Karpas-422 (cell line): Measurements from ENCODE around the gene DENND2A. TPM values are rescaled to one million over a fixed set of nuclear protein-coding genes. Genes with fewer than 3 reads are reported as not detected.

Experiments
- DNase-seq: peaks from one replicate; pipeline ENCODE4 v3.0.0-alpha.2; 2015
- H2AFZ ChIP-seq: fragments of 200-600 bp; sonication (generic); 2 replicates; pipeline ENCODE4 v1.6.1; 2014; ENCODE audit warnings: antibody characterized with exemption, low read length, mixed read lengths
- H3K27ac ChIP-seq: fragments of 200-600 bp; sonication (generic); 2 replicates; pipeline ENCODE4 v1.5.1; 2014; ENCODE audit warnings: mild to moderate bottlenecking, low read length, moderate library complexity
- H3K27me3 ChIP-seq: fragments of 200-600 bp; sonication (generic); 2 replicates; pipeline ENCODE4 v1.6.1; 2014; ENCODE audit warnings: low read length, mixed read lengths
- H3K36me3 ChIP-seq: fragments of 200-600 bp; sonication (generic); 2 replicates; pipeline ENCODE4 v1.6.1; 2014; ENCODE audit warnings: low read length, mixed read lengths; ENCODE audit not compliant: insufficient read depth
- H3K4me1 ChIP-seq: fragments of 200-600 bp; sonication (generic); 2 replicates; pipeline ENCODE4 v1.6.1; 2014; ENCODE audit warnings: mild to moderate bottlenecking, low read length, mixed read lengths
- H3K4me2 ChIP-seq: fragments of 200-600 bp; sonication (generic); 2 replicates; pipeline ENCODE4 v1.6.1; 2014; ENCODE audit warnings: low read length, low read depth, mild to moderate bottlenecking; ENCODE audit not compliant: poor library complexity, severe bottlenecking
- H3K4me3 ChIP-seq: fragments of 200-600 bp; sonication (generic); 2 replicates; pipeline ENCODE4 v1.5.1; 2014; ENCODE audit warnings: mild to moderate bottlenecking, antibody characterized with exemption, low read length, mixed read lengths
- H3K79me2 ChIP-seq: fragments of 200-600 bp; sonication (generic); 2 replicates; pipeline ENCODE4 v1.6.1; 2014; ENCODE audit warnings: mild to moderate bottlenecking, low read length, mixed read lengths
- H3K9ac ChIP-seq: fragments of 200-600 bp; sonication (generic); 2 replicates; pipeline ENCODE4 v1.6.0; 2014; ENCODE audit warnings: low read length
- H3K9me2 ChIP-seq: fragments of 200-600 bp; sonication (generic), shearing (Covaris generic); replicated peaks from 2 replicates; pipeline ENCODE4 v1.6.0; 2014; ENCODE audit warnings: mild to moderate bottlenecking, low read length, moderate library complexity; ENCODE audit not compliant: insufficient read depth
- H3K9me3 ChIP-seq: fragments of 300-700, 200-600 bp; sonication (generic); 2 replicates; pipeline ENCODE4 v1.6.1; 2014; ENCODE audit warnings: low read length, mixed read lengths
- H4K20me1 ChIP-seq: fragments of 200-600 bp; sonication (generic); 2 replicates; pipeline ENCODE4 v1.6.1; 2014; ENCODE audit warnings: mild to moderate bottlenecking, antibody characterized with exemption, low read length, low read depth; ENCODE audit not compliant: insufficient read depth
- total RNA-seq: library from RNA; depleted of rRNA; stranded (reverse); fragments of >200 nt; shearing (Covaris generic); gene quantifications from 2 replicates; pipeline ENCODE4 v1.2.3, GENCODE V29; 2014; ENCODE audit warnings: low replicate concordance; rRNA removed

DENND2A gene, protein sequence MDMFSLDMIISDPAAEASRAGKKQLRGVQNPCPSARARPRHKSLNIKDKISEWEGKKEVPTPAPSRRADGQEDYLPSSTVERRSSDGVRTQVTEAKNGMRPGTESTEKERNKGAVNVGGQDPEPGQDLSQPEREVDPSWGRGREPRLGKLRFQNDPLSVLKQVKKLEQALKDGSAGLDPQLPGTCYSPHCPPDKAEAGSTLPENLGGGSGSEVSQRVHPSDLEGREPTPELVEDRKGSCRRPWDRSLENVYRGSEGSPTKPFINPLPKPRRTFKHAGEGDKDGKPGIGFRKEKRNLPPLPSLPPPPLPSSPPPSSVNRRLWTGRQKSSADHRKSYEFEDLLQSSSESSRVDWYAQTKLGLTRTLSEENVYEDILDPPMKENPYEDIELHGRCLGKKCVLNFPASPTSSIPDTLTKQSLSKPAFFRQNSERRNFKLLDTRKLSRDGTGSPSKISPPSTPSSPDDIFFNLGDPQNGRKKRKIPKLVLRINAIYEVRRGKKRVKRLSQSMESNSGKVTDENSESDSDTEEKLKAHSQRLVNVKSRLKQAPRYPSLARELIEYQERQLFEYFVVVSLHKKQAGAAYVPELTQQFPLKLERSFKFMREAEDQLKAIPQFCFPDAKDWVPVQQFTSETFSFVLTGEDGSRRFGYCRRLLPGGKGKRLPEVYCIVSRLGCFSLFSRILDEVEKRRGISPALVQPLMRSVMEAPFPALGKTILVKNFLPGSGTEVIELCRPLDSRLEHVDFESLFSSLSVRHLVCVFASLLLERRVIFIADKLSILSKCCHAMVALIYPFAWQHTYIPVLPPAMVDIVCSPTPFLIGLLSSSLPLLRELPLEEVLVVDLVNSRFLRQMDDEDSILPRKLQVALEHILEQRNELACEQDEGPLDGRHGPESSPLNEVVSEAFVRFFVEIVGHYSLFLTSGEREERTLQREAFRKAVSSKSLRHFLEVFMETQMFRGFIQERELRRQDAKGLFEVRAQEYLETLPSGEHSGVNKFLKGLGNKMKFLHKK
- total RNA-seq, result not detected in 2 replicates

DNA sequence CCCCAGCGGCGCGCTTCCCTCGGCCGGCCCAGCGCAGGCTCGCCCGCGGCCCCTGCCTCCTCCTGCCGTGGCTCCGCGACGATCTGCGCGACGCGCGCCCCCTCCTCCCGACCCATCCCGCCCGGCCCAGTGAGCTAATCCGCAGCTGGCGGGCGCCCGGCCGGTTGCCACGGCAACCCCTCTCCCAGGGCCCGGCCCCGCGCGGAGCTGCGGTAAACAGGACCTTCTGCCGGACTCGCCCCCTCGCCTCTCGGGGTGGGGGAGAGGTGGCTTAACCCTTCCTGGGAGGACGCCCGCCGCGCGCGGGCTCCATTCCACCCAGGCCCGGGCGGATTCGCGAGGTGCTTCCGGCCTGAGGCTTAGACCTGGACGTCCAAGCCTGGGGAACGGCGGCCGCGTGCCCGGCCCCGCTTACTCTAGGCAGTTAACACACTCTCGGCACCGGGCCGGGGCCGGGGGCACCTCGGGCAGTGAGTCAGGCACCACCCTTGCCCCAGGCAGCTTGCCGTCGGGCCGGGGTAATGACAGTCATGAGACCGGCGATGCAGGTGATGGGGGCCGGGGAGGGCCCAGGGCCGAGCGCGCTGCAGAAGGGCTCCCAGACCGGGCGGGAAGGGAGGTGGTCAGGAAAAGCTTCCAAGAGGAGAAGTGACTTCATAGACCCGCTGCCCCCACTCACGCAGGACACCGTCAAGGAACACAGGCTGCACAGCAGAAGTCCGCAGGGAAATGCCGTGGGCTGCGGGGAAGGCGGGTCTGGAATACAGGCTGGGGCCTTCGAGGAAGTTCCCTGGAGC lies at the start of gene DENND2A:
Gene DENND2A, minus strand, starts transcription at position 87 of the 797 bp plus-strand sequence. CDS start 38,416 bp downstream, outside the sequence.
- no peak within 1 kb of the TSS for H3K9ac ChIP-seq
- no peaks in the 10 kb centered on the region for H3K79me2 ChIP-seq
- no peaks in the 10 kb centered on the region for H3K9me3 ChIP-seq
- no peak within 1 kb of the TSS for H2AFZ ChIP-seq
- no peaks in the 10 kb centered on the region for H3K27me3 ChIP-seq
- no peak for DNase-seq
- H3K9me2 ChIP-seq, result no peaks in the 10 kb centered on the region
- H3K4me1 ChIP-seq, result no peaks in the 10 kb centered on the region
- H3K4me3 ChIP-seq, result no peak within 1 kb of the TSS
- H3K27ac ChIP-seq, result no peak within 1 kb of the TSS
- H3K36me3 ChIP-seq, result no peaks in the 10 kb centered on the region
- no peaks in the 10 kb centered on the region for H4K20me1 ChIP-seq
- no peak within 1 kb of the TSS for H3K4me2 ChIP-seq

DNA sequence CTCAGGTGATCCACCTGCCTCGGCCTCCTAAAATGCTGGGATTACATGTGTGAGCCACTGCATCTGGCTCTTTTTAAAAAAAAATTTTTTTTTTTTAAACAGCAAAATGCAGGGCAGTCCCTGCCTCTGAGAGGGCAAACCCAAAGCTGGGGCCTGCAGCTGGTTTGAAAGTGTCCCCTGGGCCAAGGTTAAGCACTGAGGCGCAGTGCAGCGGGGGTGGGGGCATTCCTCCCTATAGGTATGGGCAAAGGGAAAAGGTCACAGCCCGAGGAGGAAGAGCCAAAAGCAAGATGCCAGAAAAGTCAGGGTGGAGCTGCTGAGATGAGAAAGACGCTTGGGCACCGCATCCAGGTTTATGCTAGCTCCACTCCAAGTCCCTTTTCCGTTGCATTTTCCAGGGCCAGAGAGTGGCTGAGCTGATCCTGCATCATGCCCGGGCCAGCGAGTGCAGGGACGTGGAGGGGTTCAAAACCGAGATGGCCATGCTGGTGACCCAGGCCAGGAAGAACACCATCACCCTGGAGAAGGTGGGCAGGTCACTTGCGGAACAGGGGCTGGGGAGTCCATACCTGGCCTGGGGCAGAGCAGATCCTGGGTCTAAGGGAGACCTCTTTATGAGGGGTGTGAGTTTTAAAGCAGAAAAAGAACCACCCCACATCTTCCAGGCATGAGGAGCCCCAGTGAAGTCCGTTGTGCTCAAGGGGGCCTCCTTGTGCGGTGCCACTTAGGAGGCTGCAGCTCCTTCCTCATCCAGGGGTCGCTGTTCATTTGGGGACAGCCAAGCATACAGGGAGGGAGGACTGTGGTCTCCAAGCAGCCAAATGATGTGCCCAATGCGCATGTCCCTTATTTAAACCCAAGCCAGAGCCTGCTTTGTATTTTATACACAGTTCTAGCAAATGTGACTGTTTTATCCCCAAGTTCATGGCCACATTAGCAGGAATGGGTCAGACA lies 48.9 kb upstream of the DENND2A start:
- Histone ChIP-seq H3K9ac (no peak overlapping the region), H3K27ac (no peak overlapping the region), H2AFZ (no peak overlapping the region), H4K20me1 (no peaks in the 10 kb centered on the region), H3K79me2 (no peaks in the 10 kb centered on the region), H3K4me3 (no peak overlapping the region), H3K9me3 (no peaks in the 10 kb centered on the region), H3K9me2 (no peaks in the 10 kb centered on the region), H3K27me3 (no peaks in the 10 kb centered on the region), H3K36me3 (0 out of 2 replicates have a peak, but pooled peaks cover 3% of the 10 kb centered on the region), H3K4me2 (no peak overlapping the region), H3K4me1 (no peaks in the 10 kb centered on the region)
- no peak for DNase-seq

DNA sequence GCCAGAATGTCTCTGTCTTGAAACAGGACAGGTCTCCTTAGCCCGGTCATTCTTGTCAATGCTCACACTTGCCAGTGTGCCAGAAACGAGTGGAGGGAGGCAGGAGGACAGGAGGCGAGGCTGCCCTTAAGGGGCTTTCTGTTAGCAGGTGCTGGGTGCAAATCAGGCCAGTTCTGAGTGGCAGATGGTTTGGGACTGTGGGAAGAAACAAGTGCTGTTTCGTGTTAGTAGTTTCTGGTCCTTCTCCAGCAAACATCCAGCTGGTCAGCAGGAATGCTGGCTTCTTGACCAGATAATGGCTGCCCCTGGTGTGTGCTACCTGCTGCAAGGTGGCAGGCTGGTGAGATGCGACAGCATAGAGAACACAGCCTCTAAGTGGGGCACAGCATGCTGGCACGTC lies 47.7 kb upstream of the DENND2A start:
- no peaks in the 10 kb centered on the region for H3K79me2 ChIP-seq
- no peaks in the 10 kb centered on the region for H4K20me1 ChIP-seq
- no peaks in the 10 kb centered on the region for H3K9me2 ChIP-seq
- 0 out of 2 replicates have a peak, but pooled peaks cover 3% of the 10 kb centered on the region for H3K36me3 ChIP-seq
- H3K9ac ChIP-seq, result no peak overlapping the region
- no peak overlapping the region for H2AFZ ChIP-seq
- H3K9me3 ChIP-seq, result no peaks in the 10 kb centered on the region
- H3K4me2 ChIP-seq, result no peak overlapping the region
- H3K27ac ChIP-seq, result no peak overlapping the region
- no peak for DNase-seq
- no peaks in the 10 kb centered on the region for H3K4me1 ChIP-seq
- no peaks in the 10 kb centered on the region for H3K27me3 ChIP-seq
- H3K4me3 ChIP-seq, result no peak overlapping the region

DNA sequence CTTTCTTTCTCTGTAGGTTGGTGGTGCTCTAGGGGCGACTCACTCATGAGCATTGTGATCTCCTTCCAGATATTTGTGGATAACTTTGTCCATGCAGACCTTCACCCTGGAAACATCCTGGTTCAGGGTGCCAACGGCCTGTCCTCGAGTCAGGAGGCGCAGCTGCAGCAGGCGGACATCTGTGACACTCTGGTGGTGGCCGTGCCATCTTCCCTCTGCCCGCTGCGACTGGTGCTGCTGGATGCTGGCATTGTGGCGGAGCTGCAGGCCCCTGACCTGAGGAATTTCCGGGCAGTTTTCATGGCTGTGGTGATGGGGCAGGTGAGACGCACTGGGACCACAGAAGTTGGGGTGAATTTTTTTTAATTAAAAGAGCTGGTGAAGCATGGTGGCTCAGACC lies 46.3 kb upstream of the DENND2A start:
- Histone ChIP-seq H3K27ac (no peak overlapping the region), H3K36me3 (0 out of 2 replicates have a peak, but pooled peaks cover 3% of the 10 kb centered on the region), H3K4me3 (no peak overlapping the region)

DNA sequence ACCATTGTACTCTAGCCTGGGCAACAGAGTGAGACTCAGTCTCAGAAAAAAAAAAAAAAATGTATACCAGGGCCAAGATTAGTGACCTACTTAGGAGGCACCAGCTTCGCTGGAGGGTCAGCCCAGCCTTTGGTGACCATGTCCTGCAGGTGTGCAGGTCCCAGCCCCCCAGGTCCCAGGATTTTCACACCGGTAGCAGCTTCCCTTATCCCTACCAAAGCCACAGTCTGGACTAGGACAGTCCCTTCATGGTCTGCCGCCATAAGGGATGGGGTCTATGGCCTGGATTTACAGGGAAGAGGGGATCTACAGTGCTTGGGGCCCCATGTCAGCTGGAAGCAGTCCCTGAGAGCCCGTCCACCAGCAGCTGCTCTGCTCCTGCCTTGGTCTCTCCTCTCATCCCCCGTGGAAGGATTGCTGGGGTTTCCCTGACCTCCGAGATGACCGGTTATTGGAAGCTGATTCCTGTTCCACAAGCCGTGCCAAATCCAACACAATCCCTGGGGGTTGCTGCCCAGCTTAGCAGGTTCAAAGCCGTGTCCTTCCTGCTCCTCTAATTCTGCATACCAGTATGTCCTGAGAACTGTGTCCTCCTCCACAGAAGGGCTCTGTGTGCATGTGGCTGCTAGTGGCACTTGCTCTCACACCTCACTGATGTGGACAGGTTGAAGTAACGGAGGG lies 44.9 kb upstream of the DENND2A start:
- no peaks in the 10 kb centered on the region for H3K4me1 ChIP-seq
- H3K4me3 ChIP-seq, result no peak overlapping the region
- H3K9me3 ChIP-seq, result no peaks in the 10 kb centered on the region
- H3K79me2 ChIP-seq, result no peaks in the 10 kb centered on the region
- H2AFZ ChIP-seq, result no peak overlapping the region
- no peak for DNase-seq
- no peaks in the 10 kb centered on the region for H4K20me1 ChIP-seq
- no peaks in the 10 kb centered on the region for H3K27me3 ChIP-seq
- H3K27ac ChIP-seq, result no peak overlapping the region
- H3K4me2 ChIP-seq, result no peak overlapping the region
- H3K36me3 ChIP-seq, result 0 out of 2 replicates have a peak, but pooled peaks cover 3% of the 10 kb centered on the region
- H3K9me2 ChIP-seq, result no peaks in the 10 kb centered on the region
- no peak overlapping the region for H3K9ac ChIP-seq

More for the DNA sequence above, 46.3 kb upstream of the DENND2A start:
- DNase-seq, result no peak
- H3K9ac ChIP-seq, result no peak overlapping the region
- no peak overlapping the region for H3K4me2 ChIP-seq
- H2AFZ ChIP-seq, result no peak overlapping the region
- no peaks in the 10 kb centered on the region for H4K20me1 ChIP-seq
- H3K9me2 ChIP-seq, result no peaks in the 10 kb centered on the region
- H3K9me3 ChIP-seq, result no peaks in the 10 kb centered on the region
- no peaks in the 10 kb centered on the region for H3K4me1 ChIP-seq
- H3K27me3 ChIP-seq, result no peaks in the 10 kb centered on the region
- H3K79me2 ChIP-seq, result no peaks in the 10 kb centered on the region

DNA sequence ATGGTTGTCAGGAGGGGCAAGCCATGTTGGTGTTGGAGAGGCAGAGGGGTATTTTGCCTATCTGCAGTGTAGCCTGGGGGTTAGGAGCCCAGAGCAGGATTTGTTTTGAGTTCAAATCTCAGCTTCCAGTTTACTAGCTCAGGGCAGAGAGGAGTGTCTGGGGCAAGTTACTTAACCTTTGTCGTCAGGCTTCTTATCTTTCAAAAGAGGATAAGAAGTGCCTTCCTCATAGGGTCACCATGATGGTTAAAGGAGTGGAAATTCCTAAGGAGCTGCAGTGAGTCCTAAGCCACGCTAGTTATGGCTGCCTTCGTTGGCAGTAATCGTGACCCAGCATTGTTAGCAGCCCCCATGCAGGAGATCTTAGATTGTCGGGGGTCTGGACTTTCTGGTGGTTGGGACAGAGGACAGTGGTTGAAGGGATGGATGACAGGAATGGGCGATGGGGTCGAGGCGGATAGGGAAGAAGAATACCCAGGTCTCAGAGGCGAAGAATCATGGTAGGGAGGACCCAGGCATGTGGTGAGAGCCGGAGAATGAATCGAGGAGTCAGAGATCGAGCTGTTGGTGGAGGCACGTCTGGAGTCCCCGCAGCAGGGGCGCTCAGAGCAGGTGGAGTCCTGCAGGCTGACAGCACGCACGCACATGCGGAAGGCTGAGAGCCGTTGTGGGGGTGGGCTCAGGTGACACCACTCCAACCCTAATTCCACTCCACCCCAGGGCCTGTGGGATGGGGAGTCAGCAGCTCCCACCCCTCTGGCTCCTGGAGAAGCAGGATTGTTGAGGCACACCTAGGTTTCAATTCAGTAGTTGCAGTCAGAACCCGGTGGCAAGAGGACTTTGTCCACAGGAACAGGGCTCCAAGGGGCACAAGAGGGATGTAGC lies 43.7 kb upstream of the DENND2A start:
- H3K9me2 ChIP-seq, result no peaks in the 10 kb centered on the region
- H3K4me3 ChIP-seq, result no peak overlapping the region
- no peak overlapping the region for H2AFZ ChIP-seq
- H3K4me1 ChIP-seq, result no peaks in the 10 kb centered on the region
- no peaks in the 10 kb centered on the region for H4K20me1 ChIP-seq
- peaks cover 6% of the 10 kb centered on the region; the same call in 1 of the 2 replicates for H3K36me3 ChIP-seq
- no peak for DNase-seq
- H3K4me2 ChIP-seq, result no peak overlapping the region
- no peak overlapping the region for H3K9ac ChIP-seq
- no peaks in the 10 kb centered on the region for H3K9me3 ChIP-seq
- no peaks in the 10 kb centered on the region for H3K79me2 ChIP-seq
- no peaks in the 10 kb centered on the region for H3K27me3 ChIP-seq
- no peak overlapping the region for H3K27ac ChIP-seq
